Mesendoderm (in vitro differentiated cells): ENCODE data around the gene LIPK. TPM values are rescaled to one million over a fixed set of nuclear protein-coding genes. Genes with fewer than 3 reads are reported as not detected.

Experiments used
- DNase-seq: peaks from one replicate; pipeline ENCODE4 v3.0.0; 2013
- H2AK5ac ChIP-seq: 2 replicates; pipeline ENCODE4 v1.6.1; 2013; ENCODE audit warnings: low read length, inconsistent platforms
- H2BK120ac ChIP-seq: 2 replicates; pipeline ENCODE4 v1.6.1; 2013; ENCODE audit warnings: low read depth, mild to moderate bottlenecking, low read length, moderate library complexity, mixed read lengths
- H2BK15ac ChIP-seq: replicated peaks from 2 replicates; pipeline ENCODE4 v1.6.1; 2013; ENCODE audit warnings: low read depth, mild to moderate bottlenecking, moderate library complexity
- H2BK5ac ChIP-seq: 2 replicates; pipeline ENCODE4 v1.6.1; 2013; ENCODE audit warnings: low read length, inconsistent platforms
- H3K18ac ChIP-seq: 2 replicates; pipeline ENCODE4 v1.6.1; 2013; ENCODE audit warnings: mild to moderate bottlenecking, low read length, mixed read lengths
- H3K23ac ChIP-seq: one replicate; pipeline ENCODE4 v1.6.1; 2013; ENCODE audit warnings: low read length
- H3K27ac ChIP-seq: 2 replicates; pipeline ENCODE4 v1.5.1; 2013; ENCODE audit warnings: low read depth, mild to moderate bottlenecking, inconsistent platforms, low read length, moderate library complexity
- H3K27me3 ChIP-seq: 2 replicates; pipeline ENCODE4 v1.6.1; 2013; ENCODE audit warnings: low read length, control low read depth, mild to moderate bottlenecking, inconsistent platforms; ENCODE audit not compliant: insufficient read depth, poor library complexity
- H3K36me3 ChIP-seq: 2 replicates; pipeline ENCODE4 v1.6.1; 2013; ENCODE audit warnings: low read length, inconsistent platforms; ENCODE audit not compliant: control insufficient read depth, insufficient read depth
- H3K4ac ChIP-seq: one replicate; pipeline ENCODE4 v1.6.1; 2013; ENCODE audit warnings: low read depth, mild to moderate bottlenecking, low read length, moderate library complexity
- H3K4me1 ChIP-seq: 2 replicates; pipeline ENCODE4 v1.6.1; 2013; ENCODE audit warnings: low read depth, low read length, inconsistent platforms; ENCODE audit not compliant: control insufficient read depth
- H3K4me2 ChIP-seq: 2 replicates; pipeline ENCODE4 v1.6.1; 2013; ENCODE audit warnings: low read length
- H3K4me3 ChIP-seq: 2 replicates; pipeline ENCODE4 v1.5.1; 2013; ENCODE audit warnings: mild to moderate bottlenecking, low read length
- H3K56ac ChIP-seq: one replicate; pipeline ENCODE4 v1.6.1; 2013; ENCODE audit warnings: low read length
- H3K79me1 ChIP-seq: 2 replicates; pipeline ENCODE4 v1.6.1; 2013; ENCODE audit warnings: low read length, inconsistent platforms
- H3K79me2 ChIP-seq: 2 replicates; pipeline ENCODE4 v1.6.1; 2013; ENCODE audit warnings: mild to moderate bottlenecking, low read length; ENCODE audit not compliant: control insufficient read depth, insufficient read depth
- H3K9ac ChIP-seq: 2 replicates; pipeline ENCODE4 v1.6.1; 2013; ENCODE audit warnings: low read length, inconsistent platforms
- H4K5ac ChIP-seq: one replicate; pipeline ENCODE4 v1.6.1; 2013; ENCODE audit warnings: low read length
- H4K8ac ChIP-seq: one replicate; pipeline ENCODE4 v1.6.1; 2013; ENCODE audit warnings: low read depth, mild to moderate bottlenecking, control low read depth, low read length, moderate library complexity
- WGBS: extraction: QIAGEN DNeasy Blood & Tissue Kit; methylation state at CpG from one replicate; pipeline ENCODE4 v1.1.7; 2013; ENCODE audit warnings: low lambda C conversion rate, missing lambda C conversion rate; ENCODE audit not compliant: insufficient coverage; ENCODE audit errors: extremely low coverage; 5-methylcytosine and 5-hydroxymethylcytosine counted together
- polyA plus RNA-seq, 2 experiments: library from polyadenylated mRNA; stranded (reverse); fragments of 200-250 nt; gene quantifications; one replicate each; pipeline ENCODE4 v1.2.3, GENCODE V29; 2013

LIPK gene
- polyA plus RNA-seq (2013, experiment 1 of 2): not detected
- polyA plus RNA-seq (2013, experiment 2 of 2): not detected

GRCh38 chr10:88705958-88706357 is at the start of gene LIPK:
TSS of gene LIPK (plus strand) at chr10:88706249. CDS start at chr10:88724544, 18,295 bp downstream.
- no peak within 1 kb of the TSS for H3K4me3 ChIP-seq
- no peak for DNase-seq
- no CpG with 5 or more reads among the region's 1 CpG for WGBS
- no peak within 1 kb of the TSS for H3K4me2 ChIP-seq
- H3K23ac ChIP-seq: no peak within 1 kb of the TSS
- H3K56ac ChIP-seq: no peak within 1 kb of the TSS
- H3K9ac ChIP-seq: no peak within 1 kb of the TSS
- H3K4ac ChIP-seq: no peak within 1 kb of the TSS
- H2BK5ac ChIP-seq: no peak within 1 kb of the TSS
- H4K8ac ChIP-seq: no peak within 1 kb of the TSS
- no peak within 1 kb of the TSS for H2BK120ac ChIP-seq
- no peaks in the 10 kb centered on the region for H3K27me3 ChIP-seq
- H3K18ac ChIP-seq: no peak within 1 kb of the TSS
- H3K79me2 ChIP-seq: no peaks in the 10 kb centered on the region
- H3K27ac ChIP-seq: no peak within 1 kb of the TSS
- peaks cover 2% of the 10 kb centered on the region for H3K4me1 ChIP-seq
- no peaks in the 10 kb centered on the region for H3K79me1 ChIP-seq
- no peak within 1 kb of the TSS for H2AK5ac ChIP-seq
- H3K36me3 ChIP-seq: no peaks in the 10 kb centered on the region
- no peak within 1 kb of the TSS for H2BK15ac ChIP-seq
- H4K5ac ChIP-seq: no peak within 1 kb of the TSS

GRCh38 chr10:88657901-88658300 is 48.1 kb upstream of the LIPK start:
- WGBS: no CpG with 5 or more reads among the region's 1 CpG
- H2BK15ac ChIP-seq: no peak overlapping the region
- no peak overlapping the region for H3K9ac ChIP-seq
- H3K23ac ChIP-seq: no peak overlapping the region
- no peak overlapping the region for H3K18ac ChIP-seq
- no peak for DNase-seq
- H3K79me1 ChIP-seq: no peaks in the 10 kb centered on the region
- no peak overlapping the region for H2BK5ac ChIP-seq
- no peak overlapping the region for H3K4me2 ChIP-seq
- no peaks in the 10 kb centered on the region for H3K4me1 ChIP-seq
- H3K27me3 ChIP-seq: no peaks in the 10 kb centered on the region
- no peaks in the 10 kb centered on the region for H3K79me2 ChIP-seq
- H3K56ac ChIP-seq: no peak overlapping the region
- no peaks in the 10 kb centered on the region for H3K36me3 ChIP-seq
- no peak overlapping the region for H3K4me3 ChIP-seq
- H3K4ac ChIP-seq: no peak overlapping the region
- no peak overlapping the region for H3K27ac ChIP-seq
- no peak overlapping the region for H2AK5ac ChIP-seq
- H2BK120ac ChIP-seq: no peak overlapping the region
- no peak overlapping the region for H4K8ac ChIP-seq
- no peak overlapping the region for H4K5ac ChIP-seq

GRCh38 chr10:88659725-88660597 is 46.1 kb upstream of the LIPK start:
- Histone ChIP-seq H3K23ac (no peak overlapping the region), H3K56ac (no peak overlapping the region), H2BK15ac (no peak overlapping the region), H3K4me2 (no peak overlapping the region), H3K9ac (no peak overlapping the region), H3K27me3 (no peaks in the 10 kb centered on the region), H3K79me2 (no peaks in the 10 kb centered on the region), H3K27ac (no peak overlapping the region), H2BK5ac (no peak overlapping the region), H3K4ac (no peak overlapping the region), H4K8ac (no peak overlapping the region), H4K5ac (no peak overlapping the region), H2AK5ac (no peak overlapping the region), H2BK120ac (no peak overlapping the region), H3K36me3 (no peaks in the 10 kb centered on the region), H3K18ac (no peak overlapping the region), H3K4me1 (no peaks in the 10 kb centered on the region), H3K4me3 (no peak overlapping the region), H3K79me1 (no peaks in the 10 kb centered on the region)
- DNase-seq: no peak
- no CpG with 5 or more reads among the region's 3 CpGs for WGBS

- no peak overlapping the region for H3K4me3 ChIP-seq
- no peak overlapping the region for H3K4me2 ChIP-seq
- no peaks in the 10 kb centered on the region for H3K79me1 ChIP-seq
- H3K27me3 ChIP-seq: no peaks in the 10 kb centered on the region
- no CpG with 5 or more reads among the region's 3 CpGs for WGBS
- no peak for DNase-seq
- no peak overlapping the region for H2BK15ac ChIP-seq
- no peak overlapping the region for H3K23ac ChIP-seq
- H3K27ac ChIP-seq: no peak overlapping the region
- H2AK5ac ChIP-seq: no peak overlapping the region
- H3K36me3 ChIP-seq: no peaks in the 10 kb centered on the region
- H4K5ac ChIP-seq: no peak overlapping the region
- H3K4ac ChIP-seq: no peak overlapping the region
- H2BK5ac ChIP-seq: no peak overlapping the region
- H3K9ac ChIP-seq: no peak overlapping the region
- H3K56ac ChIP-seq: no peak overlapping the region
- no peak overlapping the region for H2BK120ac ChIP-seq
- no peaks in the 10 kb centered on the region for H3K79me2 ChIP-seq
- no peak overlapping the region for H4K8ac ChIP-seq
- H3K4me1 ChIP-seq: no peaks in the 10 kb centered on the region
- no peak overlapping the region for H3K18ac ChIP-seq
Measured at GRCh38 chr10:88660598-88660884, 45.5 kb upstream of the LIPK start.

- no peak overlapping the region for H3K56ac ChIP-seq
- no peak overlapping the region for H3K4ac ChIP-seq
- H3K36me3 ChIP-seq: no peaks in the 10 kb centered on the region
- no peak overlapping the region for H4K8ac ChIP-seq
- peak; percentile 12 for DNase-seq
- no peak overlapping the region for H2BK120ac ChIP-seq
- no peaks in the 10 kb centered on the region for H3K27me3 ChIP-seq
- H3K4me2 ChIP-seq: no peak overlapping the region
- no peak overlapping the region for H3K27ac ChIP-seq
- H3K9ac ChIP-seq: no peak overlapping the region
- no peak overlapping the region for H3K18ac ChIP-seq
- no peaks in the 10 kb centered on the region for H3K79me1 ChIP-seq
- H2BK15ac ChIP-seq: no peak overlapping the region
- no peak overlapping the region for H2BK5ac ChIP-seq
- no peak overlapping the region for H3K4me3 ChIP-seq
- no peaks in the 10 kb centered on the region for H3K79me2 ChIP-seq
- no peak overlapping the region for H4K5ac ChIP-seq
- H3K23ac ChIP-seq: no peak overlapping the region
- H3K4me1 ChIP-seq: no peaks in the 10 kb centered on the region
- H2AK5ac ChIP-seq: no peak overlapping the region
Measured at GRCh38 chr10:88661018-88661417, 45.0 kb upstream of the LIPK start.

- H3K18ac ChIP-seq: no peak overlapping the region
- H3K36me3 ChIP-seq: no peaks in the 10 kb centered on the region
- no peak for DNase-seq
- no peaks in the 10 kb centered on the region for H3K79me2 ChIP-seq
- H3K4me1 ChIP-seq: no peaks in the 10 kb centered on the region
- H2BK5ac ChIP-seq: no peak overlapping the region
- no peak overlapping the region for H3K9ac ChIP-seq
- no peak overlapping the region for H4K8ac ChIP-seq
- no peak overlapping the region for H2AK5ac ChIP-seq
- H3K4ac ChIP-seq: no peak overlapping the region
- no peak overlapping the region for H2BK120ac ChIP-seq
- no peak overlapping the region for H3K4me3 ChIP-seq
- H4K5ac ChIP-seq: no peak overlapping the region
- H3K27ac ChIP-seq: no peak overlapping the region
- no peak overlapping the region for H3K4me2 ChIP-seq
- H3K79me1 ChIP-seq: no peaks in the 10 kb centered on the region
- no peak overlapping the region for H3K23ac ChIP-seq
- no peak overlapping the region for H3K56ac ChIP-seq
- no peaks in the 10 kb centered on the region for H3K27me3 ChIP-seq
- H2BK15ac ChIP-seq: no peak overlapping the region
Measured at GRCh38 chr10:88661577-88661976, 44.5 kb upstream of the LIPK start.
